Testis (tissue), 2 donors: ENCODE measurements around the gene ENDOU.

Experiments
- CTCF ChIP-seq, 3 experiments: fragments of 450-650 bp in 2 of 3; fragments of 200-600 bp in 1 of 3; sonication (generic) in 1 of 3; IDR thresholded peaks; one replicate each; pipeline ENCODE4 v1.5.1; 2016 to 2019; ENCODE audit warnings: antibody characterized with exemption in 3 of 3, mild to moderate bottlenecking in 2 of 3, moderate library complexity in 1 of 3
- POLR2A ChIP-seq: fragments of 450-650 bp; IDR thresholded peaks from one replicate; pipeline ENCODE4 v1.6.1; 2017; ENCODE audit warnings: antibody characterized with exemption, mild to moderate bottlenecking, moderate library complexity

DNA sequence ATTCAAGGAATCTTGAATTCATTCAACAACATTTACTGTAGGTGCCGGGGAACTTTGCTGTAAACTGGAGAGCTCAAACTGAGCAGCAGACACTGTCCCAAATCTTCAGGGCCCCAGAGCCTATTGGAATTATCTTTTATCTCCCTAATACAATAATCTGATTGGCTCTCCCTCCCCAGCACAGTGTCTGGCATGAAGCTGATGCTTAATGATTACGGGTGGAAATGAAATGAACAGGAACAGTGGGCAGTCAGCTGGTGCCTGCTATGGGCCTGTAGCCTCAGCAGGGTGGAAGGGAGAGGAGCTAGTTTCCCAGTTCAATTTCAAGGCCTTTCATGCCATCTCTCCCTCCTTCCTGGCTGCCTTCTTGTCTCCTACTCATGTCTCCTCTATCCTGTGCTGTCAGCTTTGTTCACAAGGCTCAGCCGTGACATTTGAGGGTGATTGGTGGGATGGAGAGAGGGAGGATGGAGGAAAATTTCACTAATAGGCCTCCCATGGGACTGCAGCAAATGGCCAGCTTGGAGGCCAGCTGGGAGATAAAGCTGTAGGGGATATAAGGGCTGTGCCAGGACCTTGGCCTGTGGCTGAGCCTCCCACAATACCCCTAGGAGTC, 37.7 kb upstream of the ENDOU start:
- TF ChIP-seq POLR2A, result no peak
- no peak for TF ChIP-seq CTCF (IDR thresholded peaks at IDR 0.05)
